Psoas muscle (tissue), 8 donors: Measurements from ENCODE around the gene LTBP4. TPM values are rescaled to one million over a fixed set of nuclear protein-coding genes. Genes with fewer than 3 reads are reported as not detected.

Experiments used
- ATAC-seq, 4 donors: fragments of 200-7000 bp; cut with Tn5 transposase; one replicate each; pipeline ENCODE4 v1.9.1; 2020; ENCODE audit warnings: moderate library complexity in 3 of 4, mild to moderate bottlenecking in 2 of 4
- DNase-seq, 2 donors: peaks; one replicate each; pipeline ENCODE4 v3.0.0-alpha.2; 2020
- H3K27ac ChIP-seq: fragments of 200-600 bp; one replicate; pipeline ENCODE4 v1.8.0; 2022
- H3K27me3 ChIP-seq, 3 donors: fragments of 200-600 bp in 1 of 3; one replicate each; pipeline versions ENCODE4 v1.6.1 to v1.8.0; 2013 to 2022; ENCODE audit warnings: low read length in 2 of 3, mild to moderate bottlenecking in 2 of 3, moderate library complexity in 1 of 3; ENCODE audit not compliant: insufficient read depth in 3 of 3
- H3K36me3 ChIP-seq, 2 donors: fragments of 200-600 bp in 1 of 2; one replicate each; pipeline versions ENCODE4 v1.6.1 to v1.8.0; 2013 to 2022; ENCODE audit warnings: low read depth in 1 of 2, mild to moderate bottlenecking in 1 of 2, moderate library complexity in 1 of 2; ENCODE audit not compliant: insufficient read depth in 1 of 2
- H3K4me1 ChIP-seq: fragments of 200-600 bp; one replicate; pipeline ENCODE4 v1.8.0; 2022
- H3K4me3 ChIP-seq: fragments of 200-600 bp; one replicate; pipeline ENCODE4 v1.8.0; 2022; ENCODE audit warnings: mild to moderate bottlenecking
- H3K9me3 ChIP-seq: fragments of 200-600 bp; one replicate; pipeline ENCODE4 v1.8.0; 2022
- CTCF ChIP-seq: fragments of 200-600 bp; IDR thresholded peaks from one replicate; pipeline ENCODE4 v1.8.0; 2022; ENCODE audit warnings: antibody characterized with exemption
- WGBS, 3 donors: extraction: QIAGEN DNeasy Blood & Tissue Kit; methylation state at CpG; one replicate each; pipeline versions ENCODE4 v1.1.6 to v1.1.7; 2013; 5-methylcytosine and 5-hydroxymethylcytosine counted together
- intact Hi-C, 2 donors: fragments of 100-400 bp; cut with DNase I; formaldehyde crosslinking; loops; one replicate each; pipeline versions ENCODE4 v1.11.0 to v1.14.2; 2022
- polyA plus RNA-seq, 3 donors: library from polyadenylated mRNA; stranded (reverse); fragments of 200-250 nt; gene quantifications; one replicate each; pipeline ENCODE4 v1.2.3, GENCODE V29; 2013
- total RNA-seq, 4 donors: library from RNA; stranded (reverse); fragmentation: NEBNext Ultra II Directional in 2 of 4; extraction: Animal tissue kit (Norgen Biotek cat#: 25700) in 2 of 4; gene quantifications; one replicate each; pipeline versions ENCODE4 v1.2.1 to v1.2.4, GENCODE V29; 2021 to 2023
- donor health status: healthy with polysubstance abuse.
- donor health status: DM: no; HTN: no; CAD: no; lungs with moderate emphysema.
- donor health status: Bipolar disorder and iron deficiency.
- donor health status: healthy.
- donor health status: DM: yes; HTN: yes; CAD: no.
- donor health status: DM: no; HTN: no; CAD: no.
- donor health status: DM: no; HTN: no; CAD: no.
- donor health status: DM: yes; HTN: yes; CAD: no.

LTBP4 gene
- total and polyA plus RNA-seq, 7 donors: 16.0 to 55.8 (median 24.1) TPM

GRCh38 chr19:40555978-40556689, 45.0 kb upstream of the LTBP4 start:
- 81 to 87% (median 86%) methylated on average over 17 of the region's 17 CpGs for WGBS, 3 donors
- intact Hi-C loops: loop anchor here in 1 of 2 donors (5.0 kb wide), 1 partner anchor 1564 kb away; no protein-coding TSS in a partner anchor
- Histone ChIP-seq H3K4me1 (no peaks in the 10 kb centered on the region), H3K9me3 (no peaks in the 10 kb centered on the region), H3K4me3 (no peak overlapping the region), H3K36me3 (no peaks in the 10 kb centered on the region), H3K27me3 (peaks cover 0 to 22% (median 9%) of the 10 kb centered on the region in 3 donors), H3K27ac (no peak overlapping the region)
- DNase-seq: no peak
- ATAC-seq: no peak
- TF ChIP-seq CTCF: no peak

GRCh38 chr19:40556953-40557530, 44.1 kb upstream of the LTBP4 start:
- Histone ChIP-seq H3K36me3 (no peaks in the 10 kb centered on the region), H3K4me1 (no peaks in the 10 kb centered on the region), H3K27ac (no peak overlapping the region), H3K4me3 (no peak overlapping the region), H3K9me3 (no peaks in the 10 kb centered on the region), H3K27me3 (peaks cover 0 to 22% (median 9%) of the 10 kb centered on the region in 3 donors)
- ATAC-seq: no peak
- no peak for DNase-seq
- WGBS, 3 donors: 77 to 84% (median 82%) methylated on average over 24 of the region's 24 CpGs
- intact Hi-C loops: loop anchor here in 1 of 2 donors (5.0 kb wide), 1 partner anchor 1565 kb away; no protein-coding TSS in a partner anchor
- no peak for TF ChIP-seq CTCF

DNA sequence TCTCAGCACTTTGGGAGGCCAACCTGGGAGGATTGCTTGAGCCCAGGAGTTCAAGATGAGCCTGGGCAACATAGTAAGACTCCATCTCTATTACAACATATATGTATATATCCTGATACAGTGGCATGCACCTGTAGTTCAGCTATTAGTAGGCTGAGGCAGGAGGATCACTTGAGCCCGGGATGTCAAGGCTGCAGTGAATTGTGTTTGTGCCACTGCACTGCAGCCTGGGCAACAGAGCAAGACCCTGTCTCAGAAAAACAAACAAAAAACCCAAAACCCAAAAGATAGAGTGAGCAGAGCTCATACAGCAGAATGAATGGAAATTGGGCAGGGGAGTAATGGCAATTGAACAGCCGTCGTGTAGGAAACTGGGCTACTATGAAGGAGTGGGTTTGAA, 41.8 kb upstream of the LTBP4 start:
- no peaks in the 10 kb centered on the region for H3K9me3 ChIP-seq
- 71 to 91% (median 87%) methylated on average over 3 of the region's 3 CpGs for WGBS, 3 donors
- no peak for TF ChIP-seq CTCF
- no peak overlapping the region for H3K27ac ChIP-seq
- no peak overlapping the region for H3K4me3 ChIP-seq
- no peak for DNase-seq
- intact Hi-C loops: loop anchor here in 1 of 2 donors (5.0 kb wide), 1 partner anchor 1567 kb away; no protein-coding TSS in a partner anchor
- H3K36me3 ChIP-seq: no peaks in the 10 kb centered on the region
- no peak for ATAC-seq
- peaks cover 0 to 15% (median 4%) of the 10 kb centered on the region in 3 donors for H3K27me3 ChIP-seq
- no peaks in the 10 kb centered on the region for H3K4me1 ChIP-seq

GRCh38 chr19:40560092-40560507, 41.1 kb upstream of the LTBP4 start:
- ATAC-seq: no peak
- Histone ChIP-seq H3K9me3 (no peaks in the 10 kb centered on the region), H3K4me1 (no peaks in the 10 kb centered on the region), H3K27me3 (peaks cover 0 to 19% (median 4%) of the 10 kb centered on the region in 3 donors), H3K27ac (no peak overlapping the region), H3K36me3 (no peaks in the 10 kb centered on the region), H3K4me3 (no peak overlapping the region)
- TF ChIP-seq CTCF: no peak
- DNase-seq: no peak
- intact Hi-C loops: no loop called here
- WGBS, 3 donors: 66 to 68% (median 67%) methylated on average over 19 to 20 of the region's 20 CpGs
